Keratinocyte (primary cell): Measurements from ENCODE around the gene ONECUT1.

ENCODE experiments used
- CTCF ChIP-seq, 3 experiments: IDR thresholded peaks in 1 of 3; conservative IDR thresholded peaks in 1 of 3; optimal IDR thresholded peaks in 1 of 3; 2 replicates in 2 of 3; 3 replicates in 1 of 3; pipeline versions ENCODE3 to v1.5.1; 2011; ENCODE audit warnings: low read length in 3 of 3, mild to moderate bottlenecking in 3 of 3, moderate library complexity in 2 of 3, control low read depth in 1 of 3, inconsistent platforms in 1 of 3; ENCODE audit not compliant: insufficient read depth in 2 of 3; ENCODE audit errors: extremely low read depth in 1 of 3
- EZH2 ChIP-seq: IDR thresholded peaks from one replicate; pipeline ENCODE4 v1.6.1; 2012; ENCODE audit warnings: inconsistent platforms, mild to moderate bottlenecking, low read length, moderate library complexity

DNA sequence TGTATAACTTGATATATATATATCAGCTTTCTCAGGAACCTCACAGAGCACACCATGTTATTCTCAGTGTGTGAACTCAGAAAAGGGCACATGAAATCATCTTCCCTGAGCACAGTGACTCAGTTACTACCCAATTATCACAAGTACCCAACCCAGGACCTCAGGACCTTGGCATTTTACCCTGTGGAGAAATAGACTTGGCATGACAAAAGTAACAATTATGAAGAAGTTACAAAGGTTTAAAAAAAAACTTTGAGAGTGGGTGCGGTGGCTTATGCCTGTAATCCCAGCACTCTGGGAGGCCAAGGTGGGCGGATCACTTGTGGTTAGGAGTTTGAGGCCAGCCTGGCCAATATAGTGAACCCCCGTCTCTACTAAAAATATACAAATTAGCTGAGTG is 52.4 kb downstream of the ONECUT1 start:
- TF ChIP-seq CTCF (optimal IDR thresholded peaks at IDR 0.05 in 1 of 3, IDR thresholded peaks at IDR 0.05 in 1 of 3, conservative IDR thresholded peaks at IDR 0.05 in 1 of 3; ENCODE audit: extremely low read depth in 1 of 3, insufficient read depth in 2 of 3, low read length in 3 of 3) (no peak), EZH2 (no peak)
